Right renal pelvis (tissue), 4 donors: Measurements from ENCODE around the gene KRTAP2-1. TPM values are rescaled to one million over a fixed set of nuclear protein-coding genes. Genes with fewer than 3 reads are reported as not detected.
"Not testable (repeated sequence)": the region's sequence is repeated elsewhere in the genome, so short reads cannot be mapped to it uniquely, and the experiment has no call there.

ENCODE experiments used
- DNase-seq, 4 donors: peaks; one replicate each; pipeline ENCODE4 v3.0.0-alpha.2; 2013; ENCODE audit warnings: low read depth in 4 of 4, low spot score in 3 of 4, missing footprints in 1 of 4
- polyA plus RNA-seq, 4 donors: library from polyadenylated mRNA; unstranded; fragments of 120-200 nt; gene quantifications; one replicate each; pipeline ENCODE4 v1.2.1, GENCODE V29; 2013; ENCODE audit not compliant: insufficient read length in 4 of 4

The KRTAP2-1 gene
- polyA plus RNA-seq, 4 donors = not detected

GRCh38 chr17:41013606-41014005, 33.5 kb downstream of the KRTAP2-1 start:
- DNase-seq = no peak

GRCh38 chr17:41013181-41013580, 33.9 kb downstream of the KRTAP2-1 start:
- no peak for DNase-seq

GRCh38 chr17:41012326-41013120, 34.6 kb downstream of the KRTAP2-1 start:
- no peak for DNase-seq

- DNase-seq = no peak
These were observed 36.7 kb downstream of the KRTAP2-1 start for GRCh38 chr17:41010441-41010840.

- DNase-seq = no peak
These were observed 37.2 kb downstream of the KRTAP2-1 start for GRCh38 chr17:41009936-41010335.

- DNase-seq = no peak
These were observed 37.8 kb downstream of the KRTAP2-1 start for GRCh38 chr17:41009301-41009760.

GRCh38 chr17:41008811-41009210, 38.3 kb downstream of the KRTAP2-1 start, which contains the start of gene KRTAP3-1:
Gene KRTAP3-1 (minus strand): TSS chr17:41009128. CDS start chr17:41009074, 54 bp downstream.
- no peak for DNase-seq

- DNase-seq = no peak
These were observed 42.7 kb downstream of the KRTAP2-1 start for GRCh38 chr17:41004397-41004796.

- no peak for DNase-seq
These were observed 43.2 kb downstream of the KRTAP2-1 start for GRCh38 chr17:41003926-41004325.

- DNase-seq = no peak
These were observed 44.3 kb downstream of the KRTAP2-1 start for GRCh38 chr17:41002814-41003213.

GRCh38 chr17:41001795-41002194, 45.3 kb downstream of the KRTAP2-1 start:
- DNase-seq = no peak

GRCh38 chr17:40999563-40999962, 47.6 kb downstream of the KRTAP2-1 start, which contains the start of gene KRTAP3-2:
Gene KRTAP3-2 (minus strand): TSS chr17:40999906. CDS start chr17:40999853, 53 bp downstream.
- DNase-seq = not testable (repeated sequence)

- DNase-seq = no peak
These were observed 49.8 kb downstream of the KRTAP2-1 start for GRCh38 chr17:40997361-40997760.

- no peak for DNase-seq
These were observed 50.3 kb downstream of the KRTAP2-1 start for GRCh38 chr17:40996829-40997228.

Other genes with a start within 250 kb of the KRTAP2-1 start
- not detected for gene KRT28, start 247.4 kb downstream of the KRTAP2-1 start, polyA plus RNA-seq
- gene KRT10, start 224.7 kb downstream of the KRTAP2-1 start, polyA plus RNA-seq = 10 to 100 TPM; 49.9 to 71.7 (median 53.5) TPM
- gene KRT12, start 180.1 kb downstream of the KRTAP2-1 start, polyA plus RNA-seq = under 1 TPM in 1 of 4 donors, not detected in 3; 0.12 TPM
- gene KRT20, start 162.1 kb downstream of the KRTAP2-1 start, polyA plus RNA-seq = under 1 TPM in 3 of 4 donors, not detected in 1; 0.08 to 1.00 (median 0.77) TPM
- gene KRT23, start 109.7 kb downstream of the KRTAP2-1 start, polyA plus RNA-seq = 1 to 10 TPM in 3 of 4 donors, under 1 TPM in 1; 0.66 to 2.4 (median 1.8) TPM
- gene KRT39, start 80.4 kb downstream of the KRTAP2-1 start, polyA plus RNA-seq = not detected
- gene KRT40, start 63.0 kb downstream of the KRTAP2-1 start, polyA plus RNA-seq = under 1 TPM in 1 of 4 donors, not detected in 3; 0.03 TPM
- gene KRTAP3-3, start 53.2 kb downstream of the KRTAP2-1 start, polyA plus RNA-seq = not detected
- not detected for gene KRTAP3-2, start 47.4 kb downstream of the KRTAP2-1 start, polyA plus RNA-seq
- gene KRTAP3-1, start 38.2 kb downstream of the KRTAP2-1 start, polyA plus RNA-seq = not detected
- not detected for gene KRTAP1-5, start 20.1 kb downstream of the KRTAP2-1 start, polyA plus RNA-seq
- not detected for gene KRTAP1-4, start 17.1 kb downstream of the KRTAP2-1 start, polyA plus RNA-seq
- not detected for gene KRTAP1-3, start 12.4 kb downstream of the KRTAP2-1 start, polyA plus RNA-seq
- not detected for gene KRTAP1-1, start 5.9 kb downstream of the KRTAP2-1 start, polyA plus RNA-seq
- not detected for gene KRTAP2-2, start 7.9 kb upstream of the KRTAP2-1 start, polyA plus RNA-seq
- gene KRTAP2-3, start 12.8 kb upstream of the KRTAP2-1 start, polyA plus RNA-seq = not detected
- not detected for gene KRTAP2-4, start 18.6 kb upstream of the KRTAP2-1 start, polyA plus RNA-seq
- not detected for gene KRTAP4-7, start 36.8 kb upstream of the KRTAP2-1 start, polyA plus RNA-seq
- not detected for gene KRTAP4-8, start 50.8 kb upstream of the KRTAP2-1 start, polyA plus RNA-seq
- not detected for gene KRTAP4-16, start 54.9 kb upstream of the KRTAP2-1 start, polyA plus RNA-seq
- not detected for gene KRTAP4-9, start 58.1 kb upstream of the KRTAP2-1 start, polyA plus RNA-seq
- gene KRTAP4-11, start 71.1 kb upstream of the KRTAP2-1 start, polyA plus RNA-seq = not detected
- gene KRTAP4-12, start 76.9 kb upstream of the KRTAP2-1 start, polyA plus RNA-seq = not detected
- gene KRTAP4-6, start 93.2 kb upstream of the KRTAP2-1 start, polyA plus RNA-seq = not detected
- gene KRTAP4-5, start 102.5 kb upstream of the KRTAP2-1 start, polyA plus RNA-seq = not detected
- gene KRTAP4-4, start 113.4 kb upstream of the KRTAP2-1 start, polyA plus RNA-seq = not detected
- gene KRTAP4-3, start 120.9 kb upstream of the KRTAP2-1 start, polyA plus RNA-seq = not detected
- gene KRTAP4-2, start 130.9 kb upstream of the KRTAP2-1 start, polyA plus RNA-seq = not detected
- gene KRTAP4-1, start 137.6 kb upstream of the KRTAP2-1 start, polyA plus RNA-seq = not detected
- not detected for gene KRTAP9-1, start 142.6 kb upstream of the KRTAP2-1 start, polyA plus RNA-seq
- gene KRTAP9-2, start 179.3 kb upstream of the KRTAP2-1 start, polyA plus RNA-seq = not detected
- not detected for gene KRTAP9-3, start 185.1 kb upstream of the KRTAP2-1 start, polyA plus RNA-seq
- gene KRTAP9-8, start 190.7 kb upstream of the KRTAP2-1 start, polyA plus RNA-seq = not detected
- not detected for gene KRTAP9-4, start 202.4 kb upstream of the KRTAP2-1 start, polyA plus RNA-seq
- not detected for gene KRTAP9-9, start 208.1 kb upstream of the KRTAP2-1 start, polyA plus RNA-seq
- gene KRTAP9-6, start 218.1 kb upstream of the KRTAP2-1 start, polyA plus RNA-seq = under 1 TPM in 1 of 4 donors, not detected in 3; 0.05 TPM
- gene KRTAP9-7, start 228.4 kb upstream of the KRTAP2-1 start, polyA plus RNA-seq = not detected